Activated CD4-positive, alpha-beta T cell treated with anti-CD3 and anti-CD28 coated beads, Interleukin-2, amount 50 U/mL, for 16 hours (primary cell): ENCODE results near the gene TENM4.

Experiments used
- DNase-seq: peaks from one replicate; pipeline ENCODE4 v3.0.0-alpha.2; 2020

The TENM4 gene

DNA sequence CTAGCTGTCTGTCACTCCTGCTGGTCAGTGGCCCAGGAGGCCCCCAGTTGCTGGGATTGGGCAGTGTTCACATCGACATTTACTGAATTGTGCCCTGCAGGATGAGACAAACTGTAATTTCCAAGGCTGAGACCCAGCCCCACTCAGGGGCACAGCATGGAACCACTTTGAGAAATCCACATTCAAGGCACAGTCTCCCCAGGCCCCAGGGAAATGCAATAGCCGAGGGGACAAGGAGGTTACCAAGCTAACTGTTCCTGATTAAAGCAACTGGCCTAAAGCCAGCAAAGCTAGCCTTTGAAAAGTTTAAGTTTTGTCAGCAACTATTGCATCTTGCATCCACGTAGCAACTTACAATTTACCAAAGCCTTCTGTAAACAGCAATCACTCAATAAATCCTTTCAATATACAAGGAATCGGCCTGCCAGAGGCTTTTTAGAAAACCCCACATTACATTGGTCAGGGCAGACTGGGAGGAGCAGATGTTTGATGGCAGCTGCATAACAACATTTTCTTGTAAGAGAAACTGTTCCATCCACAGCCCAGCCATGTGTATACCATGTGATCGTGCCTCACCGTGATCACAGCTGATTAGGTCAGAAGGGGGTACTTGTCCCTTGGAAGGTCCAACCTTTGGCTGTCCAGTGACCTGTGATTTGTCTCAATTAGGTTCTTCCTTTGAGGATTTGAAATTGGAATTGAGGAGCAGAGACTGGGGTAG, 103.9 kb downstream of the TENM4 start:
- no peak for DNase-seq

GRCh38 chr11:79335681-79336080, 105.1 kb downstream of the TENM4 start:
- no peak for DNase-seq

- no peak for DNase-seq
These were observed 107.5 kb downstream of the TENM4 start for GRCh38 chr11:79333355-79333754.

GRCh38 chr11:79332017-79332416, 108.8 kb downstream of the TENM4 start:
- no peak for DNase-seq

DNA sequence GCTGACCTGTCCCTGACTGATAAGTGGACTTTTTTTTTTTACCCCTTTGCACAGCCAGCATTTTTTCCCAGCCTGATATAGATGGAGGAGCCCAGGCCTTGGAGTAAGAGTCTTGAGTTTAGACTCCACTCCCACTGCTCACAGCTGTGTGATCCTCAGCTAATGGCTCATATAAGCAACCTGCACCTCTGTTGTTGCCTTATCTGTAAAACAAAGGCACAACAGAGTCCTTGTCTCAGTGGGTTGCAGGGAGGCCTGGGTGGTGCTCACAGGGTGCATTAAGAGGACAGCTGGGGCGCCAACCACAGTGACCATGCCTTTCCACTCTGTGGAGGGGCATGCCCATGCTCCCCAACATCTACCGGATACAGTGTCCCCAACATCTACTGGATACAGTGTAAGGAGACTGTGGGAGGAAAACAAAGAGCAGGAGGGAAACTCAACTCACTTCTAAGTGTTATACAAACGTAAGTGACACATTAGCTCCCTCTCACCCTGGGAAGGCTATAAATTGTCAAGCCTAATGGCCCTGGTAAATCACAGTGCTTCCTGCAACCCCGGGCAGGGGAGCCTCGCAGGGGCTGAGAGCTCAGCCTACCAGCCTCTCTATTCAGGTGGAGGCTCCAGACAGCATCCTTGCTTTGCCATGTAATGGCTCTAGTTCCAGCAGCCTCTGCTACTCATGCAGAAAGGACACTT, 109.5 kb downstream of the TENM4 start:
- no peak for DNase-seq

DNA sequence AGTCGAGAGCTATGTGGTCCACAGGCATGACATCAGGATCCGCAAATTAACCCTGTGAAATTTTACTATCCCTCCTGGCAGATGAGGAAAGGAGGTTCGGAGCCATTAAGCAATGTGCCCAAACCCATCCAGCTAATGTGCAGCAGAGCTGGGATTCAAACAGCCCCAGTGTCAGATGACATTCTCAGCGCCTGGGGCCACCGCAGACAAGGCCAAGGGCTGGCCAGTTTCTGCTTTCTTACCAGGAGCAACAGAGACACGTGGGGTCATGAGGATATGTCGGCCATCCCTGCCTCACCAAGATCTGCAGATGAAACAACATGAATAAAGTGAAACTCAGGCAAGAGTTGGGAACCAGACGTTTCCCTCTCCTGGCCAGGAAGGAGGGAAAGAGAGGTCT, 110.2 kb downstream of the TENM4 start:
- DNase-seq: no peak

DNA sequence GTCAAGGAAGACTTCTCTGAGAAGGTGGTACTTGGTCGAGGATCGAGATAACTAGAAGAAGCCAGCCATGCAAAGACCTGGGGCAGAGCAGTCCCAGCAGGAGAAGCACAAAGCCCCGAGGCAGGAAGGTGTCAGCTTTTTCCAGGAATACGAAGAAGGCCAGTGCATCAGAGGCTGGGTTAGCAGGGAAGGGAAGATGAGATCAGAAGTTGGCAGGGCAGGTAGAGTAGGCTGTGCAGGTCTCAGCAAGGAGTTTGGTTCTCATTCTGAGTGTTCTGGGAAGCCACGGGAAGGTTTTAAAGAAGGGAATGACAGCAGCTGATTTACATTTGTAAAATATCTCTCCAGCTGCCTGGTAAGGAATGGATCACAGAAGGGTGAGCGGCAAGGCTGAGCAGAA, 111.3 kb downstream of the TENM4 start:
- DNase-seq: no peak

DNA sequence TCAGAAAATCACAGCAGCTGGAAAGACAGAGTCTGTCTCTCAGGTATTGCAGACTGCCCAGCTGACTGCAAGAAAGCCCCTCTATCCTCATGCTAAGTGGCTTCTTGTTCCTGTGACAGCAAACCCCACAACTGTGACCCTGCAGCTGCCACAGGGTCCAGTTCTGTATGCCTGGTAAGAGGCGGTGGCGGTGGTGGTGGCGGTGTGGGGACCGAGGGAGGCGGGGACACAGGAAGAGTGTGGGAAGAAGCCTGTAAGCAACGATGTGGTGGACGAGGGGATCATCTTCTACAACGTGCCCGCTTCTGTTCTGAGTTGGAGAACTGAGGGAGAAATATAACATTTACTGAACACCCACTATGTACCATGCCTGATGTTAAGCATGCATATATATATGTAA, 112.4 kb downstream of the TENM4 start:
- no peak for DNase-seq

DNA sequence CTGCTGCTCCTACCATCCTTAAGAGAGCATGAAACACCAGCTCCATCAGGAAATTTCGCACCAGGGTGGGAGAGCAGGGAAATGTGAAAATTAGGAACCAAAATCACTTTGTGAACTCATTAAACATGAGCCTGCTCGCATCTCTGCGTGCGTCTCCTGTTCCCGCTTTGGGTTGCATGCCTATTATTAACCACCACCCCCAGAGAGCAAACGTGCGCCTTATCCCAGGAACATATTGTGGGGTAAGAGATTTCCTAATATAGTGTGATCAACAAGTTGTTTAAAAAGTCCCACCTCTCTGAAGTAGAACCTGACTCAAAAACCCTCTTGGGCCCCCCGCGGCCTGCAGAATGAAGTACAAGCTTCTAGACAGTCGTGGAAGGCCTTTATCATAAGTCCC, 115.0 kb downstream of the TENM4 start:
- no peak for DNase-seq

DNA sequence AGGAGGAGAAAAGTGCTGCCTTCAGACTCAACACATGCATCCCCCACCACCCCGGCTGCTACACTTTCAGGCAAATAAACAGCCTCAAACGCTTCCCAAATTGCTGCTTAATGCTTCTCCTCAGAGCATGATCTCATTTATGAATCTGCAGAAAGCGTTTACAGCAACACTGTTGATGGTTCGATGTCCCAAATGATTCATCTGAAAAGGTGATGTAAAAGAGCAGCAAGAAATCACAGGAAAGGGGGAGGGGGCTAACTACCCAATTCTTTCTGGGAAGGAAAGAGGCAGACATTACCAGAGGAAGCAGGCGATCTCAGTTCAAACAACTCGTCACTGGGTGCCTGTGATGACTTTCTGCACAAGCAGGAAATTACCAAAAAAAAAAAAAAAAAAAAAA, 119.6 kb downstream of the TENM4 start:
- DNase-seq: no peak

DNA sequence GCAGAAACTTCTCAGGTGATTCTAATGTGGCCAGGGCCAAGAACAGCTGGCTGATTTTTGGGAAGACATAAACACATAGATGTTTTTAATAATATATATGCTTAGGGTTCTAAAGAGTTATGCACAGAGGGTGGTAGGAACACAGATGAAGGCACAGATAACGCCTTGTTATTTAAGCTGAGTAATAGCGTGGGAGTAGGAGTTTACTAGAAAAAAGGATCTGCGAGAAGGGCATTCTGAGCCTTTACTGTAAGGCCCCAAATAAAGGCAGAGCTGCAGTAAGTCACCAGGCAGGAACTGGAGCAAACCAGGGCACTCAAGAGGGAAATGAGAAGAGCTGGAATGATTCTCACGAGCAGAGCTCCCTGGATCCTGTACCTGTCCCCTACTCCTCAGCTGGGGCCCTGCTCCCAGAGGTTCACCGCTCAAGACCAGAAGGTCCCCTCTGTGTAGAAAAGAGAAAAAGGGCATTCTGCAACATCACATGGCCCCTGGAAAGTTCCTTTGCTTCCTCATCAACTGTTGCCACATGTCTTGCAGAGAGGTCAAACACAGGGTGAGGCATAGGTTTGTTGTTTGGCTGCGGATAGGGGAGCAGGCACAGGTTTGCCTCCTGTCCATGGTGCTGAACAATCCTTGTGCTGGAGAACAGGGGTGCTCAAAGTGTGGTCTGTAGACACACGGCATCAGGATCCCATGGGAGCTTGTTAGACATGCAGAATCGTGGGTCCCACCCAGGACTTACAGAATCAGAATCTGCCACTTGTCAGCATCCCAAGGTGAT, 125.7 kb downstream of the TENM4 start:
- no peak for DNase-seq

- no peak for DNase-seq
These were observed 127.3 kb downstream of the TENM4 start for GRCh38 chr11:79313530-79313913.

DNA sequence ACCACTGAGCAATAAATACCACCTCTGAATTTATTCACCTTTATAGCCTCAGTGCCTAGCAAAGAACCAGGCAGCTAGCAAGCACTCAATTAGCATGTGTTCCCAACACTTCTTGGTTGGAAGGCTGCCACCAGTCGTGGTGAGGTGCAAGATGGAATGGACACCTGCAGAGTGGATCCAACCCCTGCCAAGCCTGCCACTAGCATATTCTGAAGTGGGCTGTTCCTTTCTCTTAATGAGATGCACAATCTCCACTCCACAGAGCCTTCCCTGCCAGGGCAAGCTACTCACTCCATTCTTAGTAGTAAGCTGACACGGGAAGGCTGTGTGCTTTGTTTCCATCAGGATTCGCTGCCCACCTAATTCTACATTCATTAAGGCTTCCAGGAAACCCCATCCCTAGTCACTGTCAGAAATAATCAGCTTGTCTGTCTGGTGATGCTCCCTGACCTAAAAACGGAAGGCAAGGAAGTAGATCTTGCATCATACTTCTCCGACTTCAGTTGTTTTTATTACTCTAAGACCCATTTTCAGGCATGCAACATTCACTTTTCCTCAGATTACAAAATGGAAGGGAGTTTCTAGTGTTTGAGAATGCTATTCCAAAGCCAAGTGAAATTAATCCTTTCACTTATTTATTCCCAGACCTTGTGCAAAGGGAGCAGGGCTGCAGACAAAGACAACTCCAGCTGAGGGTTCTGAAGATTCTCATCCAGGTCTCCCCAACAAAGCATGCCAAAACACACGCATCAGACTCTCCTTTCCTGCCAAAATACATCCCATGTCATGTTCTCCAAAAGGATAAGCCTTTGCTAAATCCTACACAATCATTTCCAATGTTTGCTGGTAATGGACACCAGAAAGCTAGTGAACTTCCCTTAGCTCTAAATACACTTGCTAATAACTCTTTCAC, 128.0 kb downstream of the TENM4 start:
- no peak for DNase-seq

- DNase-seq: no peak
These were observed 129.4 kb downstream of the TENM4 start for GRCh38 chr11:79311461-79311860.

- no peak for DNase-seq
These were observed 131.4 kb downstream of the TENM4 start for GRCh38 chr11:79309407-79309806.

DNA sequence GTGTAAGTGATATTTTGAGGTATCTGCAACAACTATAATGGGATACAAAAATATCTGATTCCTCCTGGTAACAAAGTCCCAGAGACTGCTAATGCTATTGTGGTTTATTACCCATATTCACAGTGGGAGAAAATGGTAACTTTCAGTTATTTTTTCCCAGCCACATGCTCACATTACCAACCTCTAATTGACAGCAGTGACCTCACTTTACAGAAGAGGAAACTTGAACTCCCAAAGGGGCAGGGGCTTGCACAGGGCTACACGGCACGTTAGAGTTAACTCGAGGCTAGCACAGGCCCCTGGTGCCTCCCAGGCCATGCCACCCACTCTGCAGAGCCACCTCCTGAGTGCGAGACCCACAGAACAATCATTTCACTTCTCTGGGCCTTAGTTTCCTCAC, 132.4 kb downstream of the TENM4 start:
- DNase-seq: no peak

DNA sequence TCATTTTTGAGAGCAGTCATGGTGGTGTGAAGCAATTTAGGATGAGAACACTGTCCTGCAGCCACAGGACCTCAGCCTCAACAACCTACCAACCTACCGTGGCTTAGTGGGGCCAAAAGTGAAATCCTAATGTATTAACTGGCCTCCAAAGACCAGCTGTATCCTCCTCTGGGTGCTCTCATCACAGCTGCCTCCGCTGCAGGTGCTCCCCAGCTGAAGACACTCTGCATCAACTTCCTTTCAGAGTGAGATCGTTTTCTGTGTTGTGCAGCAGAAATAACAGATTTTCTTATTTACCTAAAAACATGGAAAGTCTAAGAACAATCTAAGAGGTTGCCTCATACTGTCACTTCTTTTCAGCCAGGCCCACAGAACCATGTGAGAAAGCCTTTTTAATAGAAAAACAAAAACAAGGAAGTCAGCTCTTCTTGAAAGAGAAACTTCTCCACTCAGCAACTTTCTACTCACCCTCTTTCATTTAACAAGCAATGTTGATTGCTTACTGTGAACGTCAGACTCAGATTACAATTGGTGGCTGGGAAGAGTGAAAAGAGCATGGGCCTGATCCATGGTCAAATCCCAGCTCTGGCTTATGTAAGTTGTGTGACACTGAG, 136.1 kb downstream of the TENM4 start:
- no peak for DNase-seq

GRCh38 chr11:79296141-79296540, 144.7 kb downstream of the TENM4 start:
- DNase-seq: no peak

- DNase-seq: no peak
These were observed 145.7 kb downstream of the TENM4 start for GRCh38 chr11:79294845-79295731.

DNA sequence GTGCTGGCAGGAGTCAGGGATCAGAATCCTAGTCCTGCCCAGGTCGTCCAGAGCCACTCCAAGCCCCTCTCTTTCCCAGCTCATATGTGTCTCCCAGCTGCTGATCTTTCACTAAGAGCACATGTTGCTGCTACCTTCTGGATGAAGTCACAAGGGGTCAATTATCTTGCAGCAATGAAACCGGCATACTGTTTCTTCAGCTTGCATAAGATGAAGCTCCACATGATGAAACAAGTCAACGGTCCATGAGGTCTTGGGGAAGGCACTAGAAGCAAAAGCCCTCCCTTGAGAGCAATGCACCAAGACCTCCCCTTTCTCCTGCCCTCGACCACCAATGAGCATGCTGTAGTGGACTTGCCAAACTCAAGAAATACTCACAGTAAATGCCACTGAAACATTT, 148.9 kb downstream of the TENM4 start:
- DNase-seq: no peak

GRCh38 chr11:79290761-79291160, 150.1 kb downstream of the TENM4 start:
- no peak for DNase-seq
